OCI-LY7 (cell line): ENCODE results near the gene CRYL1. TPM values are rescaled to one million over a fixed set of nuclear protein-coding genes. Genes with fewer than 3 reads are reported as not detected.

Source experiments
- BruUV-seq: library from RNA; stranded (reverse); fragments of 400-500 nt; replicated peaks from 2 replicates; lab custom pipeline; 2021; lab: Mats Ljungman, UMichigan
- CTCF ChIA-PET: fragments of 300-600 bp; sonication (Branson Sonifier 250); formaldehyde crosslinking; loops from one replicate; lab custom pipeline; 2022; ENCODE audit warnings: antibody characterized with exemption; ENCODE audit not compliant: unreplicated experiment; lab: Charles Lee
- POLR2A ChIA-PET: fragments of 300-600 bp; sonication (Branson Sonifier 250); formaldehyde crosslinking; loops from one replicate; lab custom pipeline; 2022; ENCODE audit warnings: antibody characterized with exemption; lab: Charles Lee
- DNase-seq: peaks from one replicate; pipeline ENCODE4 v3.0.0-alpha.2; 2015; ENCODE audit warnings: low spot score
- H2AFZ ChIP-seq: fragments of 200-600 bp; sonication (generic), shearing (Covaris generic); 2 replicates; pipeline ENCODE4 v1.6.1; 2014; ENCODE audit warnings: mild to moderate bottlenecking, antibody characterized with exemption, low read length, moderate library complexity
- H3K27ac ChIP-seq: fragments of 200-600 bp; sonication (generic); 2 replicates; pipeline ENCODE4 v1.5.1; 2014; ENCODE audit warnings: mixed run types, low read depth, mild to moderate bottlenecking, moderate library complexity, low read length, inconsistent platforms; ENCODE audit not compliant: poor library complexity, severe bottlenecking
- H3K36me3 ChIP-seq: fragments of 200-600 bp; sonication (generic); 2 replicates; pipeline ENCODE4 v1.6.1; 2014; ENCODE audit warnings: mild to moderate bottlenecking, antibody characterized with exemption, low read length, moderate library complexity, mixed read lengths; ENCODE audit not compliant: insufficient read depth
- H3K4me1 ChIP-seq: fragments of 200-600 bp; sonication (generic); 2 replicates; pipeline ENCODE4 v1.5.1; 2014; ENCODE audit warnings: mild to moderate bottlenecking, low read length; ENCODE audit not compliant: insufficient read depth, poor library complexity, severe bottlenecking
- H3K4me2 ChIP-seq: fragments of 200-600 bp; sonication (generic); 2 replicates; pipeline ENCODE4 v1.6.1; 2014; ENCODE audit warnings: mild to moderate bottlenecking, low read length
- H3K4me3 ChIP-seq: fragments of 200-600 bp; sonication (generic); 2 replicates; pipeline ENCODE4 v1.5.1; 2014; ENCODE audit warnings: mild to moderate bottlenecking, low read depth, low read length; ENCODE audit not compliant: poor library complexity, severe bottlenecking
- H3K79me2 ChIP-seq: fragments of 200-600 bp; sonication (generic); 2 replicates; pipeline ENCODE4 v1.6.1; 2016; ENCODE audit warnings: low read depth, mild to moderate bottlenecking, low read length, moderate library complexity, mixed read lengths; ENCODE audit not compliant: insufficient read depth
- H3K9me2 ChIP-seq: fragments of 200-600 bp; sonication (generic); 2 replicates; pipeline ENCODE4 v1.6.1; 2016; ENCODE audit warnings: mild to moderate bottlenecking, low read length, mixed read lengths; ENCODE audit not compliant: insufficient read depth
- H3K9me3 ChIP-seq: fragments of 200-600 bp; sonication (generic); 2 replicates; pipeline ENCODE4 v1.6.1; 2014; ENCODE audit warnings: mild to moderate bottlenecking, mixed run types, low read length, mixed read lengths
- H4K20me1 ChIP-seq: fragments of 200-600 bp; sonication (generic); 2 replicates; pipeline ENCODE4 v1.6.1; 2014; ENCODE audit warnings: mild to moderate bottlenecking, antibody characterized with exemption, low read length, moderate library complexity, mixed read lengths; ENCODE audit not compliant: insufficient read depth
- CTCF ChIP-seq: fragments of 200-600 bp; sonication (generic); conservative IDR thresholded peaks from 2 replicates; pipeline ENCODE4 v1.5.1; 2014; ENCODE audit warnings: mild to moderate bottlenecking, antibody characterized with exemption, low read length, moderate library complexity, mixed read lengths
- EZH2phosphoT487 ChIP-seq: fragments of 200-600 bp; sonication (generic); IDR thresholded peaks from 2 replicates; pipeline ENCODE4 v1.6.1; 2018; ENCODE audit warnings: low read depth, borderline replicate concordance, mild to moderate bottlenecking, mixed run types, antibody characterized with exemption, low read length, moderate library complexity, mixed read lengths
- intact Hi-C: fragments of 100-400 bp; cut with micrococcal nuclease; formaldehyde crosslinking; loops from one replicate; pipeline ENCODE4 v1.10.0; 2022; ENCODE audit not compliant: unreplicated experiment
- total RNA-seq, 2 experiments: library from RNA; depleted of rRNA in 1 of 2; stranded (reverse); fragments of >200 nt in 1 of 2; shearing (Covaris generic) in 1 of 2; gene quantifications; 2 replicates each; pipeline ENCODE4 v1.2.3, GENCODE V29; 2014 to 2022

CRYL1 gene
- total RNA-seq, 2 experiments from 2014 or later: not detected

GRCh38 chr13:20525144-20525600 is 485 bp downstream of the CRYL1 start:
- BruUV-seq: no TSS peak
- no peak overlapping the region for H3K4me3 ChIP-seq
- no peaks in the 10 kb centered on the region for H3K4me1 ChIP-seq
- intact Hi-C loops: no loop called here
- no peaks in the 10 kb centered on the region for H4K20me1 ChIP-seq
- H2AFZ ChIP-seq: no peak overlapping the region
- ChIA-PET POLR2A (interaction anchor here (0.6 kb wide), 1 partner anchor 67 kb away, joined by 7 read pairs; no protein-coding TSS in a partner anchor), CTCF (interaction anchor here (0.6 kb wide), 1 partner anchor 536 kb away, joined by 16 read pairs; the partner anchor contains the start of gene LATS2)
- no peaks in the 10 kb centered on the region for H3K9me3 ChIP-seq
- TF ChIP-seq CTCF (no peak), EZH2phosphoT487 (no peak)
- no peaks in the 10 kb centered on the region for H3K79me2 ChIP-seq
- H3K4me2 ChIP-seq: no peak overlapping the region; the same call in 1 of the 2 replicates
- H3K9me2 ChIP-seq: no peaks in the 10 kb centered on the region
- no peaks in the 10 kb centered on the region for H3K36me3 ChIP-seq
- no peak overlapping the region for H3K27ac ChIP-seq
- DNase-seq: no peak

GRCh38 chr13:20521364-20522115 is 4.1 kb downstream of the CRYL1 start:
- H3K36me3 ChIP-seq: no peaks in the 10 kb centered on the region
- DNase-seq: no peak
- H3K4me2 ChIP-seq: no peak overlapping the region
- no peaks in the 10 kb centered on the region for H3K9me2 ChIP-seq
- H2AFZ ChIP-seq: no peak overlapping the region
- no peaks in the 10 kb centered on the region for H3K79me2 ChIP-seq
- no peaks in the 10 kb centered on the region for H3K4me1 ChIP-seq
- intact Hi-C loops: no loop called here
- no peak overlapping the region for H3K27ac ChIP-seq
- H4K20me1 ChIP-seq: no peaks in the 10 kb centered on the region
- no peaks in the 10 kb centered on the region for H3K9me3 ChIP-seq
- no peak overlapping the region for H3K4me3 ChIP-seq
- CTCF ChIA-PET: no interaction called here
- no peak for TF ChIP-seq CTCF
- POLR2A ChIA-PET: interaction anchor here (1.3 kb wide), 1 partner anchor 311 kb away, joined by 3 read pairs; no protein-coding TSS in a partner anchor
- BruUV-seq: no TSS peak

- ChIA-PET POLR2A (no interaction called here), CTCF (no interaction called here)
- Histone ChIP-seq H2AFZ (no peak overlapping the region), H3K4me3 (no peak overlapping the region), H4K20me1 (no peaks in the 10 kb centered on the region), H3K27ac (no peak overlapping the region), H3K9me2 (no peaks in the 10 kb centered on the region), H3K4me2 (no peak overlapping the region), H3K4me1 (no peaks in the 10 kb centered on the region), H3K79me2 (no peaks in the 10 kb centered on the region), H3K9me3 (no peaks in the 10 kb centered on the region), H3K36me3 (no peaks in the 10 kb centered on the region)
- TF ChIP-seq EZH2phosphoT487: no peak
- no peak for TF ChIP-seq CTCF
- no TSS peak for BruUV-seq
- no peak for DNase-seq
- intact Hi-C loops: no loop called here
Measured at GRCh38 chr13:20519875-20520274, 5.8 kb downstream of the CRYL1 start.
